PFSK-1 (cell line): ENCODE data around the gene RNFT2.

ENCODE experiments used
- FOXP2 ChIP-seq: optimal IDR thresholded peaks from 2 replicates; pipeline ENCODE3; 2011; ENCODE audit warnings: borderline replicate concordance, control low read depth, inconsistent platforms; ENCODE audit not compliant: insufficient read depth; ENCODE audit errors: extremely low read length, extremely low read depth
- POLR2AphosphoS5 ChIP-seq: IDR thresholded peaks from 2 replicates; pipeline ENCODE4 v1.6.1; 2012; ENCODE audit warnings: low read depth, mild to moderate bottlenecking, control low read depth, low read length, moderate library complexity
- SIN3A ChIP-seq: IDR thresholded peaks from 2 replicates; pipeline ENCODE4 v1.6.1; 2012; ENCODE audit warnings: mild to moderate bottlenecking, low read length, moderate library complexity, borderline replicate concordance; ENCODE audit not compliant: insufficient read depth
- TAF1 ChIP-seq: IDR thresholded peaks from 2 replicates; pipeline ENCODE4 v1.6.1; 2012; ENCODE audit warnings: low read length, control low read depth, borderline replicate concordance; ENCODE audit not compliant: insufficient read depth
- TF ChIP-seq, protein P1 (sequence below), 2 experiments: IDR thresholded peaks; 2 replicates each; pipeline versions ENCODE4 v1.6.1 to v1.8.0; 2011 to 2012; ENCODE audit warnings: low read depth in 2 of 2, low read length in 2 of 2, control low read depth in 1 of 2, inconsistent platforms in 1 of 2, mild to moderate bottlenecking in 1 of 2, moderate library complexity in 1 of 2; ENCODE audit not compliant: insufficient read depth in 1 of 2

RNFT2 gene

GRCh38 chr12:116876151-116876869 lies 138.2 kb downstream of the RNFT2 start:
- TF ChIP-seq TAF1, result no peak
- TF ChIP-seq, protein P1, sequence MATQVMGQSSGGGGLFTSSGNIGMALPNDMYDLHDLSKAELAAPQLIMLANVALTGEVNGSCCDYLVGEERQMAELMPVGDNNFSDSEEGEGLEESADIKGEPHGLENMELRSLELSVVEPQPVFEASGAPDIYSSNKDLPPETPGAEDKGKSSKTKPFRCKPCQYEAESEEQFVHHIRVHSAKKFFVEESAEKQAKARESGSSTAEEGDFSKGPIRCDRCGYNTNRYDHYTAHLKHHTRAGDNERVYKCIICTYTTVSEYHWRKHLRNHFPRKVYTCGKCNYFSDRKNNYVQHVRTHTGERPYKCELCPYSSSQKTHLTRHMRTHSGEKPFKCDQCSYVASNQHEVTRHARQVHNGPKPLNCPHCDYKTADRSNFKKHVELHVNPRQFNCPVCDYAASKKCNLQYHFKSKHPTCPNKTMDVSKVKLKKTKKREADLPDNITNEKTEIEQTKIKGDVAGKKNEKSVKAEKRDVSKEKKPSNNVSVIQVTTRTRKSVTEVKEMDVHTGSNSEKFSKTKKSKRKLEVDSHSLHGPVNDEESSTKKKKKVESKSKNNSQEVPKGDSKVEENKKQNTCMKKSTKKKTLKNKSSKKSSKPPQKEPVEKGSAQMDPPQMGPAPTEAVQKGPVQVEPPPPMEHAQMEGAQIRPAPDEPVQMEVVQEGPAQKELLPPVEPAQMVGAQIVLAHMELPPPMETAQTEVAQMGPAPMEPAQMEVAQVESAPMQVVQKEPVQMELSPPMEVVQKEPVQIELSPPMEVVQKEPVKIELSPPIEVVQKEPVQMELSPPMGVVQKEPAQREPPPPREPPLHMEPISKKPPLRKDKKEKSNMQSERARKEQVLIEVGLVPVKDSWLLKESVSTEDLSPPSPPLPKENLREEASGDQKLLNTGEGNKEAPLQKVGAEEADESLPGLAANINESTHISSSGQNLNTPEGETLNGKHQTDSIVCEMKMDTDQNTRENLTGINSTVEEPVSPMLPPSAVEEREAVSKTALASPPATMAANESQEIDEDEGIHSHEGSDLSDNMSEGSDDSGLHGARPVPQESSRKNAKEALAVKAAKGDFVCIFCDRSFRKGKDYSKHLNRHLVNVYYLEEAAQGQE (IDR thresholded peaks at IDR 0.05; ENCODE audit: insufficient read depth in 1 of 2, low read depth in 2 of 2, low read length in 2 of 2), result no peak
- TF ChIP-seq POLR2AphosphoS5, result no peak
- no peak for TF ChIP-seq FOXP2
- TF ChIP-seq SIN3A, result no peak

DNA sequence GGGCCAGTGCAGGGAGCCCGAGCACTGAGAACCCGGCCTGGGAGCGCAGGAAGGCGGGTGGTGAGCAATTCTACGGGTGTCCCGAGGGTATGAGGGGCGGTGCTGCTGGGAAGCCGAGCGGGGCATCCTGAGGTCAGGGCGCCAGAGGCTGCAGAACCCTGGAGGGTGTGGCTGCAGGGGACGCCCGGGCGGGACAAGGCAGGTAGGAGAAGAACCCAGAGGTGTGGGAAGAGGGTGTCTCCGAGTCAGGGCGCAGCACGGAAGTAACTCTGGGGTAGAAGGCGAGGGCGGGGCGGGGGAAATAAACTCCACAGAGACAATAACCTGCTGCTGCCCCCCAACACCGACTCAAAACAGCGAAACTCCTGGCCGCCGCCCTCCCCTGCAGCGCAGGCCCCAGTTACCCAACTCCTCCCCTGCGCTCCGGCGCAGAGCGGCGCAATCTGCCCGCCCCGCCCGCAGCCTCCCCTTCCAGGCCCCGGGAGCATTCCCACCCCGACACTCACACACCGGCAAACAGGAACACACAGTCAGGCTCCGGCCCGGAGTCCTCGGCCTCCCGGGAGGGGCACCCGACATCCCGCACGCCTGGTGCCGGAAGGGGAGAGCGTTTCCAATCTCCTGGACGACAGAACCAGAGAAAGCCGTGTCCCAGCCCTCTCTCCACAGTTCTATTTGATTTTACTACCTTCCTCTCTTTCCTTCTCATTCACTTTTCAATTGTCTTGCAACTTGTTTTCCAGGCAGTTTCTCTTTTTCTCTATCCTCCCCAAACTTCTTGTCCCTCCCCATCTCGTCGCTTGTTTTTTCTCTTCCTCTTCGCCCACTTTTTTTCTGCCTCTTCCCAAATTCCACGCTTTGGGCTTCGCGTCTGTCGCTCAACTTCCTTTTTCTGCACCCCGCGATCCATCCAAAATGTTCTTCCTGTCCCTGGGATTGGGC lies 140.7 kb downstream of the RNFT2 start:
- TF ChIP-seq TAF1, result no peak
- TF ChIP-seq, protein P1 (IDR thresholded peaks at IDR 0.05; ENCODE audit: insufficient read depth in 1 of 2, low read depth in 2 of 2, low read length in 2 of 2), result no peak
- TF ChIP-seq POLR2AphosphoS5, result no peak
- no peak for TF ChIP-seq SIN3A
- no peak for TF ChIP-seq FOXP2

GRCh38 chr12:116879509-116880212 lies 141.5 kb downstream of the RNFT2 start:
- TF ChIP-seq TAF1, result no peak
- TF ChIP-seq FOXP2, result no peak
- TF ChIP-seq SIN3A, result no peak
- TF ChIP-seq, protein P1 (IDR thresholded peaks at IDR 0.05; ENCODE audit: insufficient read depth in 1 of 2, low read depth in 2 of 2, low read length in 2 of 2), result no peak
- TF ChIP-seq POLR2AphosphoS5, result no peak

DNA sequence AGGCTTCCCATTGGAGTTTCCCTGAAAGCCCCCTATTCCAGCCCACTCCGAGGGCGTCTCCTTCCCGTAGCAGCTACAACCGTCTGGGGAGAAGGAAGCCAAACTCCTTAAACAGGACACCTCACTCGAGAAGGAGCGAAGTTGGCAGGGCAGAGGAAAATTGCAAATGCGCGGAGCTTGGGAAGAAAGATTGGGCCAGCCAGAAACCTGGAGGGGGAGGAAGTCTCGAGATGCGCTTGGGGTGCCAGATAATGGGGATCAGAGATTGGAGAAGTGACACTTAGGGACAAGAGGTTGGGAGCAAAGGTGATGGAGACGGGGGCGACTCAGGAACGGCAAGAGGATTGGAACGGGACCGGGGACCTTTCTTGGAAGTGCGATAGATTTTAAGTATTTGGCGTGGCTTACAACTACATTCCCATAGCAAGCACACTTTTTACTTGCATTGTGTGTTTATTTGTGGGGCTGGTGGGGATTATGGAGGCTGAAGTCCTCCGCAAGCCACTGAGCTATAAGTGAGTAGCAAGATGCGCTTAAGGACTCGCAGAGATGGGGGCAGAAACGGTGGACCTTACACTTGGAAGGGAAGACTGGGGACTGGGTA lies 142.2 kb downstream of the RNFT2 start:
- TF ChIP-seq, protein P1 (IDR thresholded peaks at IDR 0.05; ENCODE audit: insufficient read depth in 1 of 2, low read depth in 2 of 2, low read length in 2 of 2), result no peak
- TF ChIP-seq FOXP2, result no peak
- no peak for TF ChIP-seq SIN3A
- no peak for TF ChIP-seq POLR2AphosphoS5
- no peak for TF ChIP-seq TAF1
